ENCODE data around the gene CFAP92. TPM values are rescaled to one million over a fixed set of nuclear protein-coding genes. Genes with fewer than 3 reads are reported as not detected.
"Not testable (repeated sequence)": the region's sequence is repeated elsewhere in the genome, so short reads cannot be mapped to it uniquely, and the experiment has no call there.

CFAP92 gene
- total RNA-seq, 1 donor from 2014 or later, result 1.2 TPM

- DNase-seq (ENCODE audit: low spot score) (no peak), ATAC-seq (peak; percentile 38)
- intact Hi-C loops (cut with DNase I), result no loop called here
Observed at GRCh38 chr3:128950223-128950938, 43.5 kb downstream of the CFAP92 start.

- no peak for ATAC-seq
- DNase-seq (ENCODE audit: low spot score), result no peak
- intact Hi-C loops (cut with DNase I), result no loop called here
Observed at GRCh38 chr3:128949158-128949557, 44.7 kb downstream of the CFAP92 start.

GRCh38 chr3:128946411-128946810, 47.5 kb downstream of the CFAP92 start:
- ATAC-seq (no peak), DNase-seq (ENCODE audit: low spot score) (no peak)
- intact Hi-C loops (cut with DNase I), result no loop called here

- ATAC-seq (no peak), DNase-seq (ENCODE audit: low spot score) (no peak)
- intact Hi-C loops (cut with DNase I), result no loop called here
Observed at GRCh38 chr3:128945878-128946175, 48.0 kb downstream of the CFAP92 start.

GRCh38 chr3:128945041-128945877, 48.6 kb downstream of the CFAP92 start:
- intact Hi-C loops (cut with DNase I), result no loop called here
- DNase-seq (ENCODE audit: low spot score) (no peak), ATAC-seq (no peak)

- no peak for DNase-seq (ENCODE audit: low spot score)
- no peak for ATAC-seq
- intact Hi-C loops (cut with DNase I), result no loop called here
Observed at GRCh38 chr3:128942161-128942952, 51.5 kb downstream of the CFAP92 start.

- DNase-seq (ENCODE audit: low spot score) (no peak), ATAC-seq (no peak)
- intact Hi-C loops (cut with DNase I), result no loop called here
Observed at GRCh38 chr3:128940252-128940651, 53.6 kb downstream of the CFAP92 start.

- intact Hi-C loops (cut with DNase I), result no loop called here
- DNase-seq (ENCODE audit: low spot score) (no peak), ATAC-seq (no peak)
Observed at GRCh38 chr3:128936341-128936740, 57.5 kb downstream of the CFAP92 start.

- DNase-seq (ENCODE audit: low spot score) (no peak), ATAC-seq (no peak)
- intact Hi-C loops (cut with DNase I), result no loop called here
Observed at GRCh38 chr3:128935922-128936321, 58.0 kb downstream of the CFAP92 start.

- DNase-seq (ENCODE audit: low spot score) (no peak), ATAC-seq (no peak)
- intact Hi-C loops (cut with DNase I), result no loop called here
Observed at GRCh38 chr3:128933922-128934253, 60.0 kb downstream of the CFAP92 start.

GRCh38 chr3:128933213-128933921, 60.5 kb downstream of the CFAP92 start:
- intact Hi-C loops (cut with DNase I), result no loop called here
- ATAC-seq, result no peak
- DNase-seq (ENCODE audit: low spot score), result no peak

GRCh38 chr3:128932516-128933212, 61.2 kb downstream of the CFAP92 start:
- intact Hi-C loops (cut with DNase I), result no loop called here
- DNase-seq (ENCODE audit: low spot score) (no peak), ATAC-seq (no peak)

- no peak for DNase-seq (ENCODE audit: low spot score)
- ATAC-seq, result no peak
- intact Hi-C loops (cut with DNase I), result no loop called here
Observed at GRCh38 chr3:128931046-128931445, 62.8 kb downstream of the CFAP92 start.

- intact Hi-C loops (cut with DNase I), result no loop called here
- DNase-seq (ENCODE audit: low spot score) (no peak), ATAC-seq (no peak)
Observed at GRCh38 chr3:128929364-128929763, 64.5 kb downstream of the CFAP92 start.

GRCh38 chr3:128923986-128924385, 69.9 kb downstream of the CFAP92 start:
- intact Hi-C loops (cut with DNase I); ATAC-seq: not testable (repeated sequence)
- DNase-seq (ENCODE audit: low spot score), result peak; percentile 5

GRCh38 chr3:128923576-128923975, 70.3 kb downstream of the CFAP92 start:
- ATAC-seq (no peak), DNase-seq (ENCODE audit: low spot score) (no peak)
- intact Hi-C loops (cut with DNase I), result no loop called here

GRCh38 chr3:128922804-128923459, 70.9 kb downstream of the CFAP92 start:
- ATAC-seq (no peak), DNase-seq (ENCODE audit: low spot score) (peak; percentile 35)
- intact Hi-C loops (cut with DNase I), result no loop called here

GRCh38 chr3:128919988-128920387, 73.9 kb downstream of the CFAP92 start:
- DNase-seq (ENCODE audit: low spot score), result peak; percentile 2
- ATAC-seq, result no peak
- intact Hi-C loops (cut with DNase I), result no loop called here
